Measurements from ENCODE around the gene MAGT1. TPM values are rescaled to one million over a fixed set of nuclear protein-coding genes. Genes with fewer than 3 reads are reported as not detected.

Gene MAGT1
- total and polyA plus RNA-seq, 4 donors: 29.0 to 121 (median 58.0) TPM

- TF ChIP-seq, protein P1, sequence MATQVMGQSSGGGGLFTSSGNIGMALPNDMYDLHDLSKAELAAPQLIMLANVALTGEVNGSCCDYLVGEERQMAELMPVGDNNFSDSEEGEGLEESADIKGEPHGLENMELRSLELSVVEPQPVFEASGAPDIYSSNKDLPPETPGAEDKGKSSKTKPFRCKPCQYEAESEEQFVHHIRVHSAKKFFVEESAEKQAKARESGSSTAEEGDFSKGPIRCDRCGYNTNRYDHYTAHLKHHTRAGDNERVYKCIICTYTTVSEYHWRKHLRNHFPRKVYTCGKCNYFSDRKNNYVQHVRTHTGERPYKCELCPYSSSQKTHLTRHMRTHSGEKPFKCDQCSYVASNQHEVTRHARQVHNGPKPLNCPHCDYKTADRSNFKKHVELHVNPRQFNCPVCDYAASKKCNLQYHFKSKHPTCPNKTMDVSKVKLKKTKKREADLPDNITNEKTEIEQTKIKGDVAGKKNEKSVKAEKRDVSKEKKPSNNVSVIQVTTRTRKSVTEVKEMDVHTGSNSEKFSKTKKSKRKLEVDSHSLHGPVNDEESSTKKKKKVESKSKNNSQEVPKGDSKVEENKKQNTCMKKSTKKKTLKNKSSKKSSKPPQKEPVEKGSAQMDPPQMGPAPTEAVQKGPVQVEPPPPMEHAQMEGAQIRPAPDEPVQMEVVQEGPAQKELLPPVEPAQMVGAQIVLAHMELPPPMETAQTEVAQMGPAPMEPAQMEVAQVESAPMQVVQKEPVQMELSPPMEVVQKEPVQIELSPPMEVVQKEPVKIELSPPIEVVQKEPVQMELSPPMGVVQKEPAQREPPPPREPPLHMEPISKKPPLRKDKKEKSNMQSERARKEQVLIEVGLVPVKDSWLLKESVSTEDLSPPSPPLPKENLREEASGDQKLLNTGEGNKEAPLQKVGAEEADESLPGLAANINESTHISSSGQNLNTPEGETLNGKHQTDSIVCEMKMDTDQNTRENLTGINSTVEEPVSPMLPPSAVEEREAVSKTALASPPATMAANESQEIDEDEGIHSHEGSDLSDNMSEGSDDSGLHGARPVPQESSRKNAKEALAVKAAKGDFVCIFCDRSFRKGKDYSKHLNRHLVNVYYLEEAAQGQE (IDR thresholded peaks at IDR 0.05): no peak
- TF ChIP-seq FOXA2 (IDR thresholded peaks at IDR 0.05) (peak; percentile 61), RAD21 (IDR thresholded peaks at IDR 0.05) (peak in 1 of 2 donors; percentile 6)
Measured at GRCh38 chrX:77788050-77788449, 107.2 kb downstream of the MAGT1 start (continued).

DNA sequence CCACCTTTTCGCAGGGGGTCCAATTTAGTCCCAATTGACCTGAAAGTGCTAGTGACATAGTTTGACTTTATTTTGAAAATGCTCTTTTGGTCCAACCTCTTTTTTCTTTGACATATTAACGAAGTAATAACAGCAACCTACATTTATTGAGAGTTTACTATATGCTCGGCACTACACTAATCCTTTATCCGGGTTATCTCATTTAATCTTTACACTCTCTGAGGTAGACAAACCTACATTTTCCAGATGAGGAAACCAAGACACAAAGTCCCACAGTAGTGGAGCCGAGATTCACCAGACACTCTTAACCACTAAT lies 108.9 kb downstream of the MAGT1 start:
- TF ChIP-seq, protein P2, sequence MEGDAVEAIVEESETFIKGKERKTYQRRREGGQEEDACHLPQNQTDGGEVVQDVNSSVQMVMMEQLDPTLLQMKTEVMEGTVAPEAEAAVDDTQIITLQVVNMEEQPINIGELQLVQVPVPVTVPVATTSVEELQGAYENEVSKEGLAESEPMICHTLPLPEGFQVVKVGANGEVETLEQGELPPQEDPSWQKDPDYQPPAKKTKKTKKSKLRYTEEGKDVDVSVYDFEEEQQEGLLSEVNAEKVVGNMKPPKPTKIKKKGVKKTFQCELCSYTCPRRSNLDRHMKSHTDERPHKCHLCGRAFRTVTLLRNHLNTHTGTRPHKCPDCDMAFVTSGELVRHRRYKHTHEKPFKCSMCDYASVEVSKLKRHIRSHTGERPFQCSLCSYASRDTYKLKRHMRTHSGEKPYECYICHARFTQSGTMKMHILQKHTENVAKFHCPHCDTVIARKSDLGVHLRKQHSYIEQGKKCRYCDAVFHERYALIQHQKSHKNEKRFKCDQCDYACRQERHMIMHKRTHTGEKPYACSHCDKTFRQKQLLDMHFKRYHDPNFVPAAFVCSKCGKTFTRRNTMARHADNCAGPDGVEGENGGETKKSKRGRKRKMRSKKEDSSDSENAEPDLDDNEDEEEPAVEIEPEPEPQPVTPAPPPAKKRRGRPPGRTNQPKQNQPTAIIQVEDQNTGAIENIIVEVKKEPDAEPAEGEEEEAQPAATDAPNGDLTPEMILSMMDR (IDR thresholded peaks at IDR 0.05; ENCODE audit: low read depth, low read length, missing input control): no peak
- peak; percentile 22 for TF ChIP-seq NR2F2 (IDR thresholded peaks at IDR 0.05)
- H3K27ac ChIP-seq (ENCODE audit: low read depth in 1 of 2, low read length in 2 of 2): peak overlapping the region; percentile 84 to 93
- H3K4me3 ChIP-seq (ENCODE audit: low read depth in 1 of 3, low read length in 3 of 3): peak overlapping the region; percentile 53 to 84 (median 76)
- DNase-seq (ENCODE audit: low spot score): no peak
- H3K9ac ChIP-seq (ENCODE audit: low read depth in 1 of 2, low read length in 2 of 2): peak overlapping the region in 1 of 2 donors; percentile 3
- H3K27me3 ChIP-seq (ENCODE audit: control insufficient read depth in 4 of 4, insufficient read depth in 4 of 4, low read length in 3 of 4): no peaks in the 10 kb centered on the region
- 33% methylated on average over 5 of the region's 5 CpGs for WGBS
- no peaks in the 10 kb centered on the region for H3K36me3 ChIP-seq (ENCODE audit: control insufficient read depth in 4 of 4, insufficient read depth in 3 of 4, low read depth in 1 of 4, low read length in 3 of 4)
- H3K9me3 ChIP-seq (ENCODE audit: control insufficient read depth in 4 of 4, low read length in 3 of 4): no peaks in the 10 kb centered on the region
- peaks cover 0 to 16% (median 3%) of the 10 kb centered on the region in 4 donors for H3K4me1 ChIP-seq (ENCODE audit: control insufficient read depth in 4 of 4, insufficient read depth in 4 of 4, low read length in 3 of 4)

GRCh38 chrX:77785486-77786364 lies 109.5 kb downstream of the MAGT1 start, which contains the start of gene ATRX:
ATRX (minus strand) TSS chrX:77786216; CDS start chrX:77786001, 215 bp downstream.
- Histone ChIP-seq H3K4me1 (ENCODE audit: control insufficient read depth in 4 of 4, insufficient read depth in 4 of 4, low read length in 3 of 4) (peaks cover 0 to 16% (median 3%) of the 10 kb centered on the region in 4 donors), H3K27me3 (ENCODE audit: control insufficient read depth in 4 of 4, insufficient read depth in 4 of 4, low read length in 3 of 4) (no peaks in the 10 kb centered on the region), H3K9ac (ENCODE audit: low read depth in 1 of 2, low read length in 2 of 2) (peak within 1 kb of the TSS; percentile 3 to 74), H3K36me3 (ENCODE audit: control insufficient read depth in 4 of 4, insufficient read depth in 3 of 4, low read depth in 1 of 4, low read length in 3 of 4) (no peaks in the 10 kb centered on the region), H3K27ac (ENCODE audit: low read depth in 1 of 2, low read length in 2 of 2) (peak within 1 kb of the TSS; percentile 84 to 93), H3K4me3 (ENCODE audit: low read depth in 1 of 3, low read length in 3 of 3) (peak within 1 kb of the TSS; percentile 53 to 84 (median 76)), H3K9me3 (ENCODE audit: control insufficient read depth in 4 of 4, low read length in 3 of 4) (no peaks in the 10 kb centered on the region)
- DNase-seq (ENCODE audit: low spot score): peak; percentile 69
- TF ChIP-seq TAF1 (conservative IDR thresholded peaks at IDR 0.05) (peak; percentile 69), SP1 (IDR thresholded peaks at IDR 0.05) (no peak), YY1 (IDR thresholded peaks at IDR 0.05) (peak; percentile 99), EGR1 (IDR thresholded peaks at IDR 0.05; ENCODE audit: low read depth in 2 of 2) (no peak)
- TF ChIP-seq, protein P1 (IDR thresholded peaks at IDR 0.05): peak; percentile 13
- WGBS: under 1% methylated on average over 61 of the region's 61 CpGs
